Mammary epithelial cell (primary cell): ENCODE data around the gene PIP4K2A.

ENCODE experiments used
- CTCF ChIP-seq, 2 donors: IDR thresholded peaks in 1 of 2; conservative IDR thresholded peaks in 1 of 2; 2 replicates each; pipeline ENCODE4 v1.5.1; 2011 to 2012; ENCODE audit warnings: inconsistent platforms in 2 of 2, low read length in 2 of 2, mild to moderate bottlenecking in 2 of 2, control low read depth in 1 of 2, low read depth in 1 of 2; ENCODE audit not compliant: insufficient read depth in 1 of 2; ENCODE audit errors: extremely low read depth in 1 of 2
- EZH2 ChIP-seq: IDR thresholded peaks from 2 replicates; pipeline ENCODE4 v1.6.1; 2012; ENCODE audit warnings: low read length, inconsistent platforms, borderline replicate concordance

GRCh38 chr10:22491480-22491879, 222.9 kb downstream of the PIP4K2A start:
- no peak for TF ChIP-seq CTCF (conservative IDR thresholded peaks at IDR 0.05 in 1 of 2, IDR thresholded peaks at IDR 0.05 in 1 of 2; ENCODE audit: extremely low read depth in 1 of 2, insufficient read depth in 1 of 2, low read depth in 1 of 2, low read length in 2 of 2)
- TF ChIP-seq EZH2, result no peak
